H1 (cell line): ENCODE data around the gene ADCYAP1. TPM values are rescaled to one million over a fixed set of nuclear protein-coding genes. Genes with fewer than 3 reads are reported as not detected.

ENCODE experiments used
- CTCF ChIA-PET: fragments of 300-600 bp; sonication (Branson Sonifier 250); formaldehyde crosslinking; loops from one replicate; lab custom pipeline; 2021; ENCODE audit not compliant: partially characterized antibody; lab: Charles Lee
- POLR2A ChIA-PET: fragments of 300-600 bp; sonication (Branson Sonifier 250); formaldehyde crosslinking; loops from one replicate; lab custom pipeline; 2021; ENCODE audit warnings: inconsistent platforms; ENCODE audit not compliant: partially characterized antibody; lab: Charles Lee
- DNase-seq, 2 experiments: peaks; one replicate each; pipeline versions ENCODE4 v3.0.0 to v3.0.0-alpha.2; 2010 to 2022; ENCODE audit warnings: low spot score in 2 of 2, low read depth in 1 of 2, mixed read lengths in 1 of 2
- FAIRE-seq: peaks from 2 replicates; lab custom pipeline; 2011; peaks lifted over from hg19 to GRCh38; lab: Jason Lieb, UNC
- H2AFZ ChIP-seq: 2 replicates; pipeline ENCODE4 v1.8.1; 2012; ENCODE audit warnings: low read length, inconsistent platforms
- H2AK5ac ChIP-seq: 2 replicates; pipeline ENCODE4 v1.6.1; 2013; ENCODE audit warnings: low read depth, low read length
- H2BK120ac ChIP-seq: replicated peaks from 2 replicates; pipeline ENCODE3; 2013; ENCODE audit warnings: low read depth, low read length, inconsistent platforms
- H2BK12ac ChIP-seq: 2 replicates; pipeline ENCODE4 v1.6.1; 2013; ENCODE audit warnings: low read depth, low read length
- H2BK15ac ChIP-seq: 2 replicates; pipeline ENCODE4 v1.6.1; 2013; ENCODE audit warnings: low read length
- H2BK20ac ChIP-seq: 2 replicates; pipeline ENCODE4 v1.6.1; 2013; ENCODE audit warnings: low read length
- H2BK5ac ChIP-seq: 2 replicates; pipeline ENCODE4 v1.6.1; 2013; ENCODE audit warnings: low read depth, low read length
- H3K14ac ChIP-seq: 2 replicates; pipeline ENCODE4 v1.6.1; 2013; ENCODE audit warnings: inconsistent platforms; ENCODE audit not compliant: insufficient read length
- H3K18ac ChIP-seq: 2 replicates; pipeline ENCODE4 v1.6.1; 2013; ENCODE audit warnings: low read length; ENCODE audit errors: extremely low read depth
- H3K23ac ChIP-seq: 2 replicates; pipeline ENCODE4 v1.6.1; 2013; ENCODE audit warnings: inconsistent platforms; ENCODE audit not compliant: insufficient read length
- H3K23me2 ChIP-seq: 2 replicates; pipeline ENCODE4 v1.6.1; 2013; ENCODE audit warnings: low read depth, low read length
- H3K27ac ChIP-seq: 2 replicates; pipeline ENCODE4 v1.6.1; 2011; ENCODE audit warnings: low read depth, low read length, inconsistent platforms
- H3K27me3 ChIP-seq, 4 experiments: replicated peaks in 1 of 4; 1 replicate in 1 of 4; 2 replicates in 3 of 4; pipeline versions ENCODE4 v1.6.1 to v1.8.1; 2011 to 2013; ENCODE audit warnings: low read length in 3 of 4, mild to moderate bottlenecking in 3 of 4, inconsistent platforms in 2 of 4, mixed read lengths in 2 of 4, moderate library complexity in 1 of 4; ENCODE audit not compliant: control insufficient read depth in 3 of 4, insufficient read depth in 3 of 4; ENCODE audit errors: extremely low read depth in 1 of 4
- H3K36me3 ChIP-seq, 4 experiments: 2 replicates each; pipeline versions ENCODE4 v1.6.1 to v1.8.1; 2011 to 2013; ENCODE audit warnings: mild to moderate bottlenecking in 4 of 4, low read length in 3 of 4, moderate library complexity in 2 of 4, control low read depth in 1 of 4, inconsistent platforms in 1 of 4; ENCODE audit not compliant: insufficient read depth in 4 of 4, control insufficient read depth in 2 of 4
- H3K4ac ChIP-seq: replicated peaks from 2 replicates; pipeline ENCODE3; 2013; ENCODE audit warnings: low read length, low read depth, mixed read lengths, inconsistent platforms; ENCODE audit not compliant: insufficient read length
- H3K4me1 ChIP-seq, 4 experiments: replicated peaks in 1 of 4; 1 replicate in 1 of 4; 2 replicates in 3 of 4; pipeline versions ENCODE4 v1.6.1 to v1.8.1; 2011 to 2013; ENCODE audit warnings: low read length in 3 of 4, inconsistent platforms in 2 of 4, mixed read lengths in 1 of 4; ENCODE audit not compliant: insufficient read depth in 4 of 4, control insufficient read depth in 3 of 4
- H3K4me2 ChIP-seq, 2 experiments: 2 replicates each; pipeline versions ENCODE4 v1.6.1 to v1.8.1; 2011 to 2013; ENCODE audit warnings: low read depth in 2 of 2, low read length in 2 of 2, control low read depth in 1 of 2, inconsistent platforms in 1 of 2, mild to moderate bottlenecking in 1 of 2; ENCODE audit not compliant: insufficient read depth in 1 of 2
- H3K4me3 ChIP-seq, 4 experiments: fragments of 200-600, 300-600 bp in 1 of 4; sonication (generic), shearing (Covaris generic), sonication (Bioruptor Twin) in 1 of 4; 2 replicates each; pipeline versions ENCODE4 v1.5.1 to v1.8.1; 2011 to 2016; ENCODE audit warnings: low read length in 4 of 4, low read depth in 3 of 4, control low read depth in 2 of 4, inconsistent platforms in 2 of 4, mild to moderate bottlenecking in 2 of 4, mixed read lengths in 1 of 4, moderate library complexity in 1 of 4; ENCODE audit not compliant: insufficient read depth in 2 of 4; ENCODE audit errors: extremely low read depth in 1 of 4
- H3K56ac ChIP-seq: replicated peaks from 2 replicates; pipeline ENCODE3; 2013; ENCODE audit warnings: low read depth, mild to moderate bottlenecking, mixed read lengths, low read length, inconsistent platforms; ENCODE audit not compliant: insufficient read length
- H3K79me1 ChIP-seq: 2 replicates; pipeline ENCODE4 v1.6.1; 2013; ENCODE audit warnings: low read depth, low read length, control low read depth
- H3K79me2 ChIP-seq, 2 experiments: 2 replicates each; pipeline versions ENCODE4 v1.6.1 to v1.8.1; 2012 to 2013; ENCODE audit warnings: low read length in 2 of 2, mild to moderate bottlenecking in 2 of 2, inconsistent platforms in 1 of 2; ENCODE audit not compliant: insufficient read depth in 2 of 2, control insufficient read depth in 1 of 2
- H3K9ac ChIP-seq, 4 experiments: replicated peaks in 1 of 4; 1 replicate in 1 of 4; 2 replicates in 3 of 4; pipeline versions ENCODE4 v1.6.1 to v1.8.1; 2011 to 2013; ENCODE audit warnings: low read depth in 3 of 4, low read length in 3 of 4, control low read depth in 2 of 4, mild to moderate bottlenecking in 2 of 4, moderate library complexity in 2 of 4, inconsistent platforms in 1 of 4; ENCODE audit errors: extremely low read depth in 1 of 4
- H3K9me3 ChIP-seq, 2 experiments: 2 replicates each; pipeline versions ENCODE4 v1.6.1 to v1.8.1; 2012 to 2013; ENCODE audit warnings: mild to moderate bottlenecking in 2 of 2, moderate library complexity in 2 of 2, control low read depth in 1 of 2, inconsistent platforms in 1 of 2, low read depth in 1 of 2, low read length in 1 of 2, mixed read lengths in 1 of 2; ENCODE audit not compliant: insufficient read depth in 2 of 2
- H4K20me1 ChIP-seq, 2 experiments: replicated peaks in 1 of 2; 2 replicates each; pipeline versions ENCODE3 to v1.8.1; 2011 to 2013; ENCODE audit warnings: inconsistent platforms in 2 of 2, low read length in 2 of 2, mild to moderate bottlenecking in 1 of 2; ENCODE audit not compliant: insufficient read depth in 2 of 2, control insufficient read depth in 1 of 2
- H4K5ac ChIP-seq: 2 replicates; pipeline ENCODE4 v1.6.1; 2013; ENCODE audit warnings: low read length, low read depth, mixed read lengths, inconsistent platforms; ENCODE audit not compliant: insufficient read length
- H4K8ac ChIP-seq: 2 replicates; pipeline ENCODE4 v1.8.0; 2013; ENCODE audit warnings: mild to moderate bottlenecking, moderate library complexity, low read length, inconsistent platforms; ENCODE audit not compliant: insufficient read depth; ENCODE audit errors: extremely low read depth
- H4K91ac ChIP-seq: replicated peaks from 2 replicates; pipeline ENCODE3; 2013; ENCODE audit warnings: low read length, mixed read lengths, inconsistent platforms; ENCODE audit not compliant: insufficient read length
- POLR2A ChIP-seq, 2 experiments: IDR thresholded peaks; 1 replicate in 1 of 2; 2 replicates in 1 of 2; pipeline ENCODE4 v1.6.1; 2011; ENCODE audit warnings: low read depth in 2 of 2, low read length in 2 of 2, mild to moderate bottlenecking in 2 of 2; ENCODE audit errors: control extremely low read depth in 1 of 2
- WGBS, 2 experiments: shearing (Covaris generic) in 1 of 2; methylation state at CpG; one replicate each; pipeline versions ENCODE4 v1.1.6 to v1.1.7; 2013 to 2015; ENCODE audit warnings: low lambda C conversion rate in 2 of 2, mixed read lengths in 2 of 2, inconsistent platforms in 1 of 2, low coverage in 1 of 2, missing lambda C conversion rate in 1 of 2; ENCODE audit not compliant: insufficient replicate concordance in 2 of 2, insufficient coverage in 1 of 2, insufficient read length in 1 of 2; ENCODE audit errors: extremely low coverage in 1 of 2, missing lambda C conversion rate in 1 of 2; 5-methylcytosine and 5-hydroxymethylcytosine counted together
- polyA plus RNA-seq, 7 experiments: library from polyadenylated mRNA; depleted of rRNA in 3 of 7; stranded (reverse) in 5 of 7; unstranded in 2 of 7; fragments of >200 nt in 5 of 7; fragments of 200-250 nt in 2 of 7; gene quantifications; 1 replicate in 5 of 7; 2 replicates in 1 of 7; 4 replicates in 1 of 7; pipeline versions ENCODE4 v1.2.1 to v1.2.3, GENCODE V29; 2011 to 2013; ENCODE audit warnings: missing spikeins in 2 of 7, mixed read lengths in 2 of 7
- total RNA-seq: library from RNA; stranded (reverse); fragmentation: NEBNext Ultra II Directional; extraction: Animal tissue kit (Norgen Biotek cat#: 25700); gene quantifications from 2 replicates; pipeline ENCODE4 v1.2.1, GENCODE V29; 2021

The ADCYAP1 gene
- total and polyA plus RNA-seq, 2 of the 8 experiments (the other 6 are each of a cell fraction or from before 2014, with no cell fraction given) = 0.02 TPM; not detected in 1

GRCh38 chr18:955384-956066 is 50.9 kb downstream of the ADCYAP1 start:
- WGBS, 2 experiments = 86% methylated on average over 6 of the region's 6 CpGs; no CpG with 5 or more reads in 1 of the 2 experiments
- no peaks in the 10 kb centered on the region for H3K23me2 ChIP-seq
- H2AFZ ChIP-seq = no peak overlapping the region
- peaks cover 0 to 5% (median 0%) of the 10 kb centered on the region in 4 experiments; a peak in 1 of 7 replicates for H3K4me1 ChIP-seq
- H3K9me3 ChIP-seq = no peaks in the 10 kb centered on the region
- H3K79me2 ChIP-seq = no peaks in the 10 kb centered on the region
- H3K4me3 ChIP-seq = no peak overlapping the region
- H3K79me1 ChIP-seq = no peaks in the 10 kb centered on the region
- H4K8ac ChIP-seq = no peak overlapping the region
- H3K9ac ChIP-seq = no peak overlapping the region
- no peaks in the 10 kb centered on the region for H3K27me3 ChIP-seq
- H2BK5ac ChIP-seq = no peak overlapping the region
- DNase-seq (no peak), FAIRE-seq (no peak)
- no peak overlapping the region for H3K56ac ChIP-seq
- no peak overlapping the region for H2BK120ac ChIP-seq
- no peak overlapping the region for H2AK5ac ChIP-seq
- H2BK20ac ChIP-seq = no peak overlapping the region
- no peak overlapping the region for H3K4ac ChIP-seq
- H3K18ac ChIP-seq = no peak overlapping the region
- no peaks in the 10 kb centered on the region for H3K36me3 ChIP-seq
- ChIA-PET POLR2A (no interaction called here), CTCF (interaction anchor here (1.0 to 1.5 kb wide), 3 partner anchors 22 to 833 kb away, joined by 3 to 4 read pairs (median 4); no protein-coding TSS in a partner anchor)
- H3K14ac ChIP-seq = no peak overlapping the region
- no peaks in the 10 kb centered on the region for H4K20me1 ChIP-seq
- H3K27ac ChIP-seq = no peak overlapping the region
- no peak overlapping the region for H4K91ac ChIP-seq
- TF ChIP-seq POLR2A (IDR thresholded peaks at IDR 0.05; ENCODE audit: control extremely low read depth in 1 of 2, low read depth in 2 of 2, low read length in 2 of 2) = no peak
- no peak overlapping the region for H3K4me2 ChIP-seq
- H3K23ac ChIP-seq = no peak overlapping the region
- H4K5ac ChIP-seq = no peak overlapping the region
- no peak overlapping the region for H2BK12ac ChIP-seq
- H2BK15ac ChIP-seq = no peak overlapping the region
